HK-2 (cell line): ENCODE data around the gene AGO1.
A peak's percentile ranks its signal among the peaks of the same experiment; 100 is the strongest.
"Not testable (repeated sequence)": the region's sequence is repeated elsewhere in the genome, so short reads cannot be mapped to it uniquely, and the experiment has no call there.

ENCODE experiments used
- DNase-seq: peaks from one replicate; pipeline ENCODE4 v3.0.0-alpha.2; 2018; ENCODE audit not compliant: unreplicated experiment

Gene AGO1

GRCh38 chr1:35869245-35869950 lies 13.6 kb upstream of the AGO1 start:
- not testable (repeated sequence) for DNase-seq

GRCh38 chr1:35870651-35871309 lies 12.2 kb upstream of the AGO1 start:
- DNase-seq = no peak

DNA sequence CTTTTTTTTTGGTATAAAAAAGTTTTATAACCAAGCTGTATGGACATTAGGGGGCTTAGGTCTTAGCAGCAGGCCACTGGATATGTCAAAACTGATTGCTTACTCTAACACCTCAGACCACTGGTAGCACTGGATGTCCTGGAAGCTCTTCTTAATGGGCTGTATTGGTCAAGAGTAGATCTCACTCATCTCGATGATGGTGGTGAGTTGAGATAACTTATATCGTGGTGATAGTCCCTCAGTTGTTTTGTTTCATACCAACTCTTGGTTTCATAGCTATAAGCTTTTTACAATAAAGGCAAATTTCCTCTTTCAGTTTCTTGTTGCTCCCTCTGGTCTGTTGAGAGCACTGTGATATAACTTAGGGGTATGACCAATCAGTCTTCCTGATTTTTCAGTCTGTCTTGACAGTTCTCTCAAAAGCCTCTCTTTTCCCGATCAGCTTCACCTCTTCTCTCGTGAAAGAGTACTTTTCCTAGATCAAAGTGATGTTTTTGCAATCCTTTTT lies 9.7 kb upstream of the AGO1 start:
- no peak for DNase-seq

GRCh38 chr1:35874115-35874514 lies 8.9 kb upstream of the AGO1 start:
- not testable (repeated sequence) for DNase-seq

- DNase-seq = no peak
These were observed 6.0 kb upstream of the AGO1 start for GRCh38 chr1:35876988-35877387.

GRCh38 chr1:35881850-35882273 lies 1.1 kb upstream of the AGO1 start:
- DNase-seq = no peak

DNA sequence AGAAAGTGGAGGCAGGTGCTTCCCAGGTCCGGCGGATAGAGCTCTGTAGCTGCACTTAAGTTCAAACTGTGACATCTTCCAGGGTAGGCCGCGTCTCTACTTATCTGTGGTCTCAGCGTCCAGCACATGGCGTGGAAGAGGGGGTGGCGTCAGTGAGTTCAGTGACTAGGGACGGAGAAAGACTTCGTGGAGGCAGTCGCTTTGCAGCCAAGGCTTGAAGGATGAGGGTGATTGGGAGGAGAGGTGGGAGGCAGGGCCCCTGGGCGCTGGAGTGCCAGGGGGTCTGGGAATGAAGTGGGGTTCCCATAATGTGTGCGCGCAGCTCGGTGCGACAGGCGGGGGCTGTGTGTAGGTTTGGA lies 444 bp upstream of the AGO1 start:
- DNase-seq = no peak

DNA sequence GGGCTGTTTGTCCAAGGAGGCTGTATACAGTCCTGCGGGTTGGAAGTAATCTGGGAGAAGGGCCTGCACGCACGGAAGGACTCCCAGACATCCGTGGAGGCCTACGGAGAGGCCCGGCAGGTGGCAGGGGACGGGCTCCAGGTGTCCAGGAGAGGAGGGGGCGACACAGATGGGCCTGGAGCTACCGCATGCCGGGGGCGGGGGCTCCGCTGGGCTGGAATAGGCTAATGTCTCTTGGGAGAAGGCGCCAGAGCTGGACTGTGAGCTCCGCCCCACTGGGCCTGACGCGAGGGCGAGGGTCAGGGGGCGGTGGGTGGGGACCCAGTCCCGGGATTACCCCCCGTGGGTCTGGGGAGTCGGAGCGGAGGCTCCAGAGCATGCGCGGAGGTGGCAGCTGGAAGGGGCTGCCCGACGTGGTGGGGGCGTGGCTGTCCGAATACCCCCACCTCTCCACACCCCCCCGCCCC lies 659 bp downstream of the AGO1 start:
- DNase-seq = peak; percentile 17

- DNase-seq = no peak
These were observed 1.9 kb downstream of the AGO1 start for GRCh38 chr1:35884934-35885333.

DNA sequence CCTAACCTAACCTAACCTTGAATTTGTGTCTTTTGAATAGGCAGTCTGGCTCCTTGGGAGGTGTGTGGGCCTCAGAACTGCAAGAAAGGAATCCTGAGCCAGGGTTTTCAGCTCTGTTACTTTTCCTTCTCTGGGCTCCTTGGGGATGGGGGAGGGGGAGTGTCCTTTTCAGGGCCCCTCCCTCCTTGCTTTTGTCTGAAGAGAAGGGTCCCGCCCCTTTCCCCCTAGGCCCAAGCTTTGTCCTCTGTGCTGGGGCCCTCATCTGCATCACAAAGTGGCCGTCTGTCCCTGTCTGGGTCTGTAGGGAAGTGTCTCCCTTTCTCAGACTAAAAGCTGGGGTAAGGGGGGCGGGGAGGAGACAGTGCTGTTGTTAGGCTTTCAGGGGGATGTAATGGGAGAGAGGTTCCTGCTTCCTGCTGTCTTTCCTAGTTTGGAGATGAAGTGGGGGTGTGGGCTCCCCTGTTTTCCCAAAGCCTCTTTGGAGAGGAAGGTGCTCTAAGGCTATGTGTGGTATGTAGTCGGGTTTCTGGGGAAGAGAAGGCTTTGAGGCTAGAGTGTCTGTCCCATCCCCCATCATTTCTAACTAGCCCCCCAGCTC lies 3.1 kb downstream of the AGO1 start:
- no peak for DNase-seq

DNA sequence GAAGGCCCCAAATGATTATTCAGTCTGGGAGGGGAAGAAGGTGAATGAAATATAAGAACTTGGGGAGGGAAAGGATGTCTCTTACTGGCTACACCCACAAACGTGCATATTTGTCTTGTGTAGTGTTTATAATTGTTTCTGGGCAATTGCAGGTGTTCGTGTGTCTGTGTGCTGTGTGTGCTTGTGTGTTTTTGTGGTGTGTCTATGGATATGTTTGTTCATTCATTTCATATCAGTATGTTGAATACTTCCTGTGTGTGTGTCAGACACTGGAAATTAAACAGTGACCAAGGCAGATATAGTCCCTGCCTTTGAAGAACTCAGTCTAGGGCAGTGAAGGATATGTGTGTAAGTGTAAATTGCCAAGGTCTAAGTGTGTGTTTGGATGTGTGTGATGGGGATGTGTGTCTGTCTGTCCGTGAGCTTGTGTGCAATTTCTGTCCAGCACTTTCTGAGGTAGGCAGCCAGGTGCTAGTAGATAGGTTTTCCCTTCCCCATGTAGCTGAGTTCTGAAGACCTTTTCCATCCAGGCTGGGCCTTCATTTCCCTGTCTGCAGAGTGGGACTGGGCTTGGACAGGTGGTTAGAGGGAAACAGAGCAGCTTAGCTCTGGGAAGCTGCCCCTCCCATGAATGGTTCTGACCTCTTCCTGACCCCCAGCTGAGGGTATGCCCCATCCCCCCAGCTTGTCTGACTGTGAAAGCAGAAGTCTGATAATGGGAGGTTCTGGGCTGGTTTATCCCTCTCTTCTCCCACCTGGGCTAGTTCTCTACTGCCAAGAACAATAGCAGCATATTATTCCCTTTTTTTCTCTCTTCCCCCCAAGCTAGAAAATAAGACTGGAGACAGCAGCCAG lies 3.8 kb downstream of the AGO1 start:
- DNase-seq = no peak

DNA sequence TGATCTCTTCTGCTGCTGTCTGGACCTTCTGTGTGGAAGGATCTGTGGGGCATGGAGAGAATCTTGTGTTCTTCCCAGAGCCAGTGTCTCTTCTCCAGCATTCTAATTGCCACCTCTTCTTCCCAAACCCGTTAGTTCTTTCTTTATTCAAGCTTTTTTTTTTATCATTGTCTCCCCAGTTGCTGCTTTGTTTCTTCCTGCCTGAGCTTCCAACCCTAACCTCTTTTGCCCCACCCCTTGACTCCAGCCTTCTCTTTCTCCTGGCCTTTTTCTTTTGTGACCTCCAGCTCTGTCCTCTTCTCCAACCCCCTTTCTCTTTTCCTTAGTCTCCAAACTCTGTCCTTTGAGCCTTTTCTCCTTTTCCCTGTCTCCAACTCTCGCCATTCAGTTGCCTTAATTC lies 4.5 kb downstream of the AGO1 start:
- DNase-seq = no peak

- DNase-seq = no peak
These were observed 5.2 kb downstream of the AGO1 start for GRCh38 chr1:35888255-35888654.

DNA sequence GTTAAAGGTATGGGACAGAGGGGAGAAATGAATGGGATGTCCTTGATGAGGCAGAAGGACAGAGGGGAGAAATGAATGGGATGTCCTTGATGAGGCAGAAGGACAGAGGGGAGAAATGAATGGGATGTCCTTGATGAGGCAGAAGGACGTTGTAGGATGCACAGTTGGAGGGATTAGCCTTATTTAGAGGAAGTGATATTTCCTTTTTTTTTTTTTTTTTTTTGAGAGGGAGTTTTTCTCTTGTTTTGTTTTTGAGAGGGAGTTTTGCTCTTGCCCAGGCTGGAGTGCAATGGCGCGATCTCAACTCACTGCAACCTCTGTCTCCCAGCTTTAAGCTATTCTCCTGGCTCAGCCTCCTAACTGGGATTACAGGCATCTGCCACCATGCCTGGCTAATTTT lies 6.0 kb downstream of the AGO1 start:
- not testable (repeated sequence) for DNase-seq

DNA sequence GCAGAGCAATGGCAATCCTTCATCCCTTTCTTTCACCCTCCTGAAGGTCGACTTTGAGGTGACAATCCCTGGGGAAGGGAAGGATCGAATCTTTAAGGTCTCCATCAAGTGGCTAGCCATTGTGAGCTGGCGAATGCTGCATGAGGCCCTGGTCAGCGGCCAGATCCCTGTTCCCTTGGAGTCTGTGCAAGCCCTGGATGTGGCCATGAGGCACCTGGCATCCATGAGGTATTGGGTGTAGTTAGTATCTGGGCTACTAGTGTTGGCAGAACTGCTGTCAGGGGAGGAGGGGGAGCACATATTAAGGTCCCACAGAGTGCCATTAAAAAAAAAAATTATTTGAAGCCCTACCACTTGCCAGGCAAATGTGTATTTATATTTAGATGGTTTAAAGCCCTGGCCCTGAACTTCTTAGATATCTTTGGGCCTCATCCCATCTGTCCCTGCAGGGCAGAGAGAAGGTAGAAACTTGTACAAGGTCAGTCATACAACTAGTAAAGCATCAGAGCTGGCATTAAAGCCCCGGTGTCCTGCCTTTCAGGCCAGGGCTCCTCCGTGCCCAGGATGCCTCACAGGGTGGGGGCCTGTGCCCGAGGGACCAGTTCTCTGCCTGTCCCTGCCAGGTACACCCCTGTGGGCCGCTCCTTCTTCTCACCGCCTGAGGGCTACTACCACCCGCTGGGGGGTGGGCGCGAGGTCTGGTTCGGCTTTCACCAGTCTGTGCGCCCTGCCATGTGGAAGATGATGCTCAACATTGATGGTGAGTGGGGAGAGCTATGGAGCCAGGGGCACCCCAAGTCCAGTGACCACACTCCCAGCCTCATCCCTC lies 10.3 kb downstream of the AGO1 start:
- no peak for DNase-seq

DNA sequence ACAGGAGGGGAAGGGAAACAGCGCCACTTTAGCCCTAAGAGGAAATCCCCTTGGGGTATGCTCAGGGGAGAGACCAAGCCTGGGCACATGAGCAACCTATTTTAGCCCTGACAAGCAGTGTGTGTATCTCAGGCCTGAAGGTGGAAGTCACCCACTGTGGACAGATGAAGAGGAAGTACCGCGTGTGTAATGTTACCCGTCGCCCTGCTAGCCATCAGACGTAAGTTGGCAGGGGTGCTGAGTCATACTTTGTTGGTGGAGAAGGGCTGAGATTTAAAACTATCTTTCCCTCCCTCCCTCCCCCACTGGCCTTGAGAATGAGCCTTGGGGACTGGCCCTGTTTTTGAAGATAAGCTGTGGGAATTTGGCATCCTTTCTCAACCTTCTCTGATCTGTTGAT lies 11.2 kb downstream of the AGO1 start:
- peak; percentile 23 for DNase-seq

GRCh38 chr1:35894656-35895055 lies 11.6 kb downstream of the AGO1 start:
- no peak for DNase-seq

DNA sequence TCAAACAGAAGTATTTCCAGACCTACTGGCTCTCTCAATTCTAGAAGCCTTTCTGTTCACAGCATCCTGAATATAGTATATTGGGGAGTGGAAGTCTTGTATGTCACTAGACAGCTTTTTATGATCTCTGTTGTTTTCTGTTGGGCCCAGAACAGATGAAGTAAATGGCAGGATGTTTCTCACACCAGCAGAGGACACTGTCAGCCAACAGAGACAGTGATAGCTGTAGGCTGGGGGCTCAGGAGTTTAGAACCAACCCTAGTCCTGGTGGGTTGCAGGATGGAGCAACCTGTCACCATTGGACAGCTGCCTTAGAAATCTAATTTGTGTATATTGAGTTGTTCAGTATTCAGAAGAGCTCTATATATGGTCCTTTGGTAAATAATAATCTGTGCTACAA lies 16.9 kb downstream of the AGO1 start:
- DNase-seq = no peak

GRCh38 chr1:35901235-35901634 lies 18.2 kb downstream of the AGO1 start:
- DNase-seq = no peak

DNA sequence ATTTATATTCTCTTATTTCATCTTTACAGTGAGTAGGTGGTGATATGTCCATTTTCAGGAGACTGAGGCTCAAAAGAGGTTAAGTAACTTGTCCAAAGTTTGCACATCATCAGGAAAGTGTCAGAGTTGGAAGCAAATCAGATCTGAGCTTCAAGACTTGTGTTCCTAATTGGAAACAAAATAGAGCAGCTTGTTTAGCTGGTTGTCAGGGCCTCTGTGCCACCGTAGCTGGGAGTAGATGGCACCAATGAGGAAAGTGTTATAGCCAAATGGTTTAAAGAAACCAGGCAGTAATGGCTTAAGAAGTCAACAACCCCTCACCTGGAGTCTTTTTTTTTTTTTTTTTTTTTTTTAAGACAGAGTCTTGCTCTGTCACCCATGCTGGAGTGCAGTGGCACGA lies 19.7 kb downstream of the AGO1 start:
- no peak for DNase-seq

DNA sequence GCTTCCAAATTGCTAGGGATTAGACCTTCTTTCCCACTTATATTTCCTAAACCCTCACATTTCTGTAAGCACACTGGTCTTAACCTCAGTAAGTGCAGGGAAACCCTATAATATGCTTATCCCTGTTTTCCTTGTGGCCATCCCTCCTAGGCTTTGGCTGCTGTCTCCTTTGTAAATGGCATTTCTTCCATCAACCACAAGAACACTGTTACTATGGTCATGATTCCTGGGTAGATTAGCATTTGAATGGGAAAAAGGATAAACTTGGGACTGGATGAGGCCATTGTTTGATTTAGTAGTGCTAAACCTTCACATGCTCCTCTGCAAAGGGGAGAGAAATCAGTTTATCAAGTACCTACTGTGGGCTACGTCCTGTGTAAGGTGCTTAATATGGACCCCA lies 31.7 kb downstream of the AGO1 start:
- DNase-seq = no peak
